Activated naive CD4-positive, alpha-beta T cell treated with anti-CD3 and anti-CD28 coated beads, Interleukin-2, amount 10 ng/mL, durations not matched to agents 7 days and 5 days (primary cell): ENCODE data around the gene RPL31.

Experiments
- CTCF ChIA-PET: fragments of 350-600 bp; sonication (Branson Sonifier 250); formaldehyde crosslinking; loops from one replicate; lab custom pipeline; 2021; ENCODE audit warnings: antibody characterized with exemption; lab: Charles Lee
- DNase-seq: peaks from one replicate; pipeline ENCODE4 v3.0.0-alpha.2; 2020
- H3K27ac Mint-ChIP-seq: one replicate; pipeline ENCODE4 v1.8.0; 2021; ENCODE audit warnings: mild to moderate bottlenecking, moderate library complexity, mixed read lengths
- H3K27me3 Mint-ChIP-seq: one replicate; pipeline ENCODE4 v1.8.0; 2021; ENCODE audit warnings: mild to moderate bottlenecking, mixed read lengths
- H3K36me3 Mint-ChIP-seq: one replicate; pipeline ENCODE4 v1.8.0; 2021; ENCODE audit warnings: mixed read lengths
- H3K4me1 Mint-ChIP-seq: one replicate; pipeline ENCODE4 v1.8.0; 2021; ENCODE audit warnings: mixed read lengths
- H3K4me3 Mint-ChIP-seq: one replicate; pipeline ENCODE4 v1.8.0; 2021; ENCODE audit warnings: mild to moderate bottlenecking, moderate library complexity, mixed read lengths
- H3K9me3 Mint-ChIP-seq: one replicate; pipeline ENCODE4 v1.8.0; 2021; ENCODE audit warnings: mixed read lengths

RPL31 gene

DNA sequence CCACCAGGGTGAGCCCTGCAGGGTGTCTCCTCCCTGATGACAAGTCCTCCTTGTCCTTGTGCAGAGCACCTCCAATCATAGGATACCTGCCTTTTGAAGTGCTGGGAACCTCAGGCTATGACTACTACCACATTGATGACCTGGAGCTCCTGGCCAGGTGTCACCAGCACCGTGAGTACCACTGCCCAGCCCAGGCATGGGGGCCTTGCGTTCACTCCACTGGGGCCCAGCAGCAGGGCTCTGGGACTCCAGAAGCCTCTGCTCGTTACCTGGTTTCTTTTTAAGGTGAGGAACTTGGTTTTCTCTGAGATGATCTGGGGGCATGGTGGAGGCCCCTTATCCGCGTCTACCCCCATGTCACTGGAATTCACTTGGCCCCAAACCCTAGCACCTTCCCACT, 36.5 kb upstream of the RPL31 start:
- Mint-ChIP-seq H3K4me3 (no peak overlapping the region), H3K9me3 (no peaks in the 10 kb centered on the region), H3K27me3 (no peaks in the 10 kb centered on the region), H3K36me3 (no peaks in the 10 kb centered on the region), H3K27ac (no peak overlapping the region), H3K4me1 (peaks cover 10% of the 10 kb centered on the region)
- CTCF ChIA-PET, result no interaction called here
- no peak for DNase-seq

GRCh38 chr2:100967716-100968115, 34.4 kb upstream of the RPL31 start:
- H3K27me3 Mint-ChIP-seq, result no peaks in the 10 kb centered on the region
- no peaks in the 10 kb centered on the region for H3K9me3 Mint-ChIP-seq
- H3K27ac Mint-ChIP-seq, result no peak overlapping the region
- H3K4me3 Mint-ChIP-seq, result no peak overlapping the region
- CTCF ChIA-PET, result no interaction called here
- H3K4me1 Mint-ChIP-seq, result peaks cover 10% of the 10 kb centered on the region
- no peaks in the 10 kb centered on the region for H3K36me3 Mint-ChIP-seq
- no peak for DNase-seq

- Mint-ChIP-seq H3K27me3 (no peaks in the 10 kb centered on the region), H3K4me1 (peaks cover 10% of the 10 kb centered on the region), H3K27ac (no peak overlapping the region), H3K4me3 (no peak overlapping the region), H3K9me3 (no peaks in the 10 kb centered on the region), H3K36me3 (no peaks in the 10 kb centered on the region)
- CTCF ChIA-PET, result no interaction called here
- DNase-seq, result no peak
Observed at GRCh38 chr2:100968146-100969145, 33.6 kb upstream of the RPL31 start.

DNA sequence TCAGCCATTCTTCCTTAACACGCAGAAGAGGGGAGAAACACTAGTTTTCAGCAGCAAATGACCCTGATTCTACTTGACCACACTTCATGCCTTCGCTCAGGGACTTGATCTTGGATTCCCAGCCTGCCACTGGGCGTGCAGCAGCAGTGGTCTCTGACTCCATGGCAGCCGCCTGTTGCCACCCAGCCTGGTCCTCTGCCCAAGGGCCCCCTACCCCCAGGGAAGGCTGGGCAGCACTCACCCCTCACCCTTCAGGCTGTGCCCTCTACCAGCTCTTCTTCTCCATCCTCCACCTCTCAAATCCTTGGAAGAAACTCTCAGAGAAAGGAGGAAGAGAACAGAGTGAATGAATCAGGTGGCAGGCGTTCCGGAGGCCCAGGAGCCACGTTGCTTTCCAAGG, 32.1 kb upstream of the RPL31 start:
- no peak for DNase-seq
- Mint-ChIP-seq H3K4me3 (no peak overlapping the region), H3K27ac (no peak overlapping the region), H3K36me3 (no peaks in the 10 kb centered on the region), H3K9me3 (no peaks in the 10 kb centered on the region), H3K27me3 (no peaks in the 10 kb centered on the region), H3K4me1 (peaks cover under 1% of the 10 kb centered on the region)
- CTCF ChIA-PET, result no interaction called here

DNA sequence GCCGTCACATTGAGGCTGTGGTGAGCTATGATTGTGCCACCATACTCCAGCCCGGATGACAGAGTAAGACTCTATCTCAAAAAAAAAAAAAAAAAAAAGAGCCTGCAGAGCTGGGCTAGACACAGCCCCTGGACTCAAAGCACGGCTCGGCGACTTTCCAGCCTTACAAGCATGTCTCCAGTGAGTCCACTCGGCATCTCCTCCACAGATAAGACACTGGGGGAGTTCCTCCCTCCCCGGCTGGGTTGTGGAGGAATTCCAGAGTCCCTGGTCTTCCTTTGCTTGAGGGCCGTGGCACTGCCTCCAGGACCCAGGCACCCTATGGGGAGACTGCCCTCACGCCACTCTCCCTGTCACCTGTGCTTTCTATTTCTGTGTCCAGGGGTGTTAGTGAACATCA, 30.9 kb upstream of the RPL31 start:
- CTCF ChIA-PET, result no interaction called here
- Mint-ChIP-seq H3K36me3 (no peaks in the 10 kb centered on the region), H3K4me3 (no peak overlapping the region), H3K9me3 (no peaks in the 10 kb centered on the region), H3K27ac (no peak overlapping the region), H3K27me3 (no peaks in the 10 kb centered on the region), H3K4me1 (no peaks in the 10 kb centered on the region)
- DNase-seq, result no peak

GRCh38 chr2:100972452-100972851, 29.6 kb upstream of the RPL31 start:
- Mint-ChIP-seq H3K4me1 (no peaks in the 10 kb centered on the region), H3K4me3 (no peak overlapping the region), H3K27me3 (peaks cover 4% of the 10 kb centered on the region), H3K27ac (no peak overlapping the region), H3K9me3 (no peaks in the 10 kb centered on the region), H3K36me3 (no peaks in the 10 kb centered on the region)
- no peak for DNase-seq
- CTCF ChIA-PET, result no interaction called here

DNA sequence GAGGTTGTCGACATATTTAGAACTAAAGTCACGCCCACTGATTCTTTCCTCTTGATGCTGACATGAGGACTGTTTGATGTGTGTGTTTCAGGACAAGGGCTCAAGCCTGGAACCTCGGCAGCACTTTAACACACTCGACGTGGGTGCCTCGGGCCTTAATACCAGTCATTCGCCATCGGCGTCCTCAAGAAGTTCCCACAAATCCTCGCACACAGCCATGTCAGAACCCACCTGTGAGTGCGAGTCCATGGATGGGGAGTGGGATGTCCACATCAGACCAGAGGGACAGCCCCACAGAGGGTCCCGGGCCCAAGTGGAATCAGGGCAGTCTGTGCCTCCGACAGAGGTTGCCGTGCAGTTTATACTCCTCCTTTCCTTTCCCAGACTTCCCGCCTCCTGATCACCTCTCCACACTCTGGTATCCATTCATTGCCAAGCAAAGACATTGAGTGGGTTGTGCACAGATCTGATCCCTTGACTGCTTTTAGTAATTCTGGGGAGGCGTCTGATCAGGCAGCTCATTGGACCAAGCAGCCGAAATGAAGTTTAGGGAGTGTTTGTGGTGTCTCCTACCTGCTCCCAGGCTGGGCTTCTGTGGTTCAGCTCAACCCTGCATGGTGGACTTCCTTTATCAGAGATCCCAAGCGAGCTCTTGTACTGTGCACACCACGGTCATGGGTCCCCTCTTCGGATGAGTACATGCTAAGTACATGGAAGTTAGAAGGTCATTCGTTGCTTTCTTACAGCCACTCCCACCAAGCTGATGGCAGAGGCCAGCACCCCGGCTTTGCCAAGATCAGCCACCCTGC, 27.2 kb upstream of the RPL31 start:
- DNase-seq, result no peak
- CTCF ChIA-PET, result no interaction called here
- Mint-ChIP-seq H3K27me3 (peaks cover 4% of the 10 kb centered on the region), H3K9me3 (no peaks in the 10 kb centered on the region), H3K27ac (no peak overlapping the region), H3K36me3 (no peaks in the 10 kb centered on the region), H3K4me1 (no peaks in the 10 kb centered on the region), H3K4me3 (no peak overlapping the region)

DNA sequence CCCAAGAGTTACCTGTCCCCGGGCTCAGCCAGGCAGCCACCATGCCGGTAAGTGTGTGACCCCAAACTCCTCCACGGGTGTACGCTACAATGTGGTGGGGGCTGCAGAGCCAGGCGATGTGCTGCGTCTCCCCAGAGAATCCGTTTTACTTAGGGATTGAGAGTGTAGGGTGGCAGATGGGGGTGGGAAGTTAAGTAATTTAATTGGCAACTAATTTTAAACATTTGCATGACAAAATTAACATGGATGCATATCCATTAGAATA, 26.6 kb upstream of the RPL31 start:
- H3K27me3 Mint-ChIP-seq, result peaks cover 4% of the 10 kb centered on the region
- no peak overlapping the region for H3K27ac Mint-ChIP-seq
- no peaks in the 10 kb centered on the region for H3K4me1 Mint-ChIP-seq
- no peak overlapping the region for H3K4me3 Mint-ChIP-seq
- CTCF ChIA-PET, result no interaction called here
- no peaks in the 10 kb centered on the region for H3K9me3 Mint-ChIP-seq
- no peaks in the 10 kb centered on the region for H3K36me3 Mint-ChIP-seq
- no peak for DNase-seq

- H3K4me1 Mint-ChIP-seq, result no peaks in the 10 kb centered on the region
- no peaks in the 10 kb centered on the region for H3K36me3 Mint-ChIP-seq
- H3K9me3 Mint-ChIP-seq, result no peaks in the 10 kb centered on the region
- H3K4me3 Mint-ChIP-seq, result no peak overlapping the region
- no peak overlapping the region for H3K27ac Mint-ChIP-seq
- no peak for DNase-seq
- H3K27me3 Mint-ChIP-seq, result peaks cover 4% of the 10 kb centered on the region
- CTCF ChIA-PET, result no interaction called here
Observed at GRCh38 chr2:100976061-100976460, 26.0 kb upstream of the RPL31 start.

- CTCF ChIA-PET, result no interaction called here
- Mint-ChIP-seq H3K9me3 (no peaks in the 10 kb centered on the region), H3K27ac (peak overlapping the region; percentile 74), H3K27me3 (peaks cover 4% of the 10 kb centered on the region), H3K4me3 (no peak overlapping the region), H3K4me1 (no peaks in the 10 kb centered on the region), H3K36me3 (no peaks in the 10 kb centered on the region)
- no peak for DNase-seq
Observed at GRCh38 chr2:100976645-100977391, 25.3 kb upstream of the RPL31 start.

GRCh38 chr2:100977511-100977910, 24.6 kb upstream of the RPL31 start:
- Mint-ChIP-seq H3K4me3 (no peak overlapping the region), H3K27ac (no peak overlapping the region), H3K9me3 (no peaks in the 10 kb centered on the region), H3K27me3 (peaks cover 4% of the 10 kb centered on the region), H3K36me3 (no peaks in the 10 kb centered on the region), H3K4me1 (no peaks in the 10 kb centered on the region)
- CTCF ChIA-PET, result no interaction called here
- DNase-seq, result no peak

DNA sequence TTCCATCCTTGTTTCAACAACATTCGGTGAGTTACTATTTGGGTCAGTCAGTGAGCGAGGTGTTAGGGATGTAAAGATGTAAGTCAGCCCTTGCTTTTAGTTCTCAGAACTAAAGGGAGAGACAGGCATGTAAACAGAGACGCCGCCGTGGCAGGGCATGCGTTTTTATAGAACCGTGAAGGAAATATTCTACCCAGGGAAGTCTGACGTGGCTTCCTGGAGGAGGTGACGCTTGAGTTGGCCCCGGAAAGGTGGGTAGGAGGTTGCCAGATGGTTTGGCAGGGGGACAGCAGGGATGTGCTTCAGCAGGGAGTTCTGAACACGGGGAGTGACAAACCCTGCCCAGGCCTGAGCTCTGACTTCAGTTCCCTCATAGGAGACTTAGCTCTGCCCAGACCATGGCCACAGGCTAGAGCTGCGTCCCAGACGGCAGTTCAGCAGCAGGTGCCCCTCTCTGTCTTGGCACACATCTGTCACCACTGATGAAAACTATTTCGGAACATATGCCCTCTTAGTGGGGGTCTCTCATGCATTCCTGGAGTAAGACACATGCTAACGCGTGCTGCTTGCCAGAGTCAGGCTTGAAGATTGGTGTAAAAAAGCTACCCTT, 23.4 kb upstream of the RPL31 start:
- no peak overlapping the region for H3K4me3 Mint-ChIP-seq
- CTCF ChIA-PET, result interaction anchor here (1.4 to 1.8 kb wide), 2 partner anchors 368 to 372 kb away, joined by 3 to 8 read pairs; no protein-coding TSS in a partner anchor
- no peaks in the 10 kb centered on the region for H3K9me3 Mint-ChIP-seq
- no peak for DNase-seq
- no peak overlapping the region for H3K27ac Mint-ChIP-seq
- H3K36me3 Mint-ChIP-seq, result no peaks in the 10 kb centered on the region
- H3K4me1 Mint-ChIP-seq, result no peaks in the 10 kb centered on the region
- H3K27me3 Mint-ChIP-seq, result peaks cover 4% of the 10 kb centered on the region

DNA sequence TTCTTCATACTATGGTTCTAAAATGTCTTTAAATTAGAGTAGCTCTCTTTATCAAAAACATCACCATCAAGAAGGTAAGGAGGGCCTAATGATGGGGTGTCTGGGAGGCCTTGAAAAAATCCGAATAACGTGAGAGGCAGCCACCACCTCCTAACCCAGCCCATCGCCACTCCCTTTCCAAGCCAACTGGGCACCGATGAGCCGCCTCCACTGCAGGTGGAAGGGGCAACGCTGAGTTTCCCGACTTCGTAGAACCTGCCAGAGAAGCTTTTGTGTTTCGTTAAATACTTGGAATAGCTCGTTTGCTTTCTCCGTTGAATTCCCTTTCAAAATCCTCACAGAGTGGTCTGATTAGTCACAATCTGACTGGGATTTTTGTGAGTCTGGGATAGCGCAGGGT, 22.0 kb upstream of the RPL31 start:
- Mint-ChIP-seq H3K9me3 (no peaks in the 10 kb centered on the region), H3K27me3 (peaks cover 4% of the 10 kb centered on the region), H3K27ac (no peak overlapping the region), H3K4me1 (no peaks in the 10 kb centered on the region), H3K36me3 (no peaks in the 10 kb centered on the region), H3K4me3 (no peak overlapping the region)
- CTCF ChIA-PET, result interaction anchor here (1.4 to 1.8 kb wide), 2 partner anchors 370 to 374 kb away, joined by 3 to 8 read pairs; no protein-coding TSS in a partner anchor
- DNase-seq, result no peak

GRCh38 chr2:100981011-100981410, 21.1 kb upstream of the RPL31 start:
- Mint-ChIP-seq H3K4me3 (no peak overlapping the region), H3K27me3 (peaks cover 4% of the 10 kb centered on the region), H3K4me1 (no peaks in the 10 kb centered on the region), H3K27ac (no peak overlapping the region), H3K36me3 (no peaks in the 10 kb centered on the region), H3K9me3 (no peaks in the 10 kb centered on the region)
- DNase-seq, result no peak
- CTCF ChIA-PET, result no interaction called here
